GM23338 (cell line): ENCODE results near the gene ACYP2. TPM values are rescaled to one million over a fixed set of nuclear protein-coding genes. Genes with fewer than 3 reads are reported as not detected.

Source experiments
- ATAC-seq: fragments of 200-7000 bp; cut with Tn5 transposase; 3 replicates; pipeline ENCODE4 v1.9.1; 2020
- DNase-seq: peaks from one replicate; pipeline ENCODE4 v3.0.0-alpha.2; 2015; ENCODE audit warnings: low spot score
- H2AFZ ChIP-seq: fragments of 200-600 bp; sonication (generic); 2 replicates; pipeline ENCODE4 v1.8.0; 2016; ENCODE audit warnings: antibody characterized with exemption, mild to moderate bottlenecking, moderate library complexity
- H3F3A ChIP-seq: fragments of 200-600 bp; sonication (generic); replicated peaks from 2 replicates; pipeline ENCODE4 v1.8.0; 2017; ENCODE audit warnings: antibody characterized with exemption, mixed run types, low read depth
- H3K27ac ChIP-seq: fragments of 200-600 bp; sonication (generic); 2 replicates; pipeline ENCODE4 v1.6.1; 2016; ENCODE audit warnings: low read depth
- H3K27me3 ChIP-seq: fragments of 200-600 bp; sonication (generic); 2 replicates; pipeline ENCODE4 v1.8.0; 2016; ENCODE audit warnings: mild to moderate bottlenecking, mixed run types, moderate library complexity; ENCODE audit not compliant: insufficient read depth
- H3K36me3 ChIP-seq: fragments of 200-600 bp; sonication (generic); 2 replicates; pipeline ENCODE4 v1.8.0; 2016; ENCODE audit warnings: mild to moderate bottlenecking; ENCODE audit not compliant: insufficient read depth
- H3K4me1 ChIP-seq: fragments of 200-600 bp; sonication (generic); 2 replicates; pipeline ENCODE4 v1.8.0; 2016; ENCODE audit warnings: mild to moderate bottlenecking, moderate library complexity; ENCODE audit not compliant: insufficient read depth
- H3K4me2 ChIP-seq: fragments of 200-600 bp; sonication (generic); 2 replicates; pipeline ENCODE4 v1.7.1; 2017; ENCODE audit warnings: mixed run types
- H3K4me3 ChIP-seq: fragments of 200-600 bp; sonication (generic); 2 replicates; pipeline ENCODE4 v1.6.1; 2016; ENCODE audit warnings: mixed run types
- H3K79me2 ChIP-seq: fragments of 200-600 bp; sonication (generic); replicated peaks from 2 replicates; pipeline ENCODE4 v1.8.0; 2017; ENCODE audit warnings: mild to moderate bottlenecking; ENCODE audit not compliant: insufficient read depth
- H3K9me2 ChIP-seq: fragments of 200-600 bp; sonication (generic); 2 replicates; pipeline ENCODE4 v1.8.0; 2017; ENCODE audit not compliant: insufficient read depth
- H4K20me1 ChIP-seq: fragments of 200-600 bp; sonication (generic); replicated peaks from 2 replicates; pipeline ENCODE4 v1.8.0; 2017; ENCODE audit warnings: mild to moderate bottlenecking; ENCODE audit not compliant: insufficient read depth
- H3K27ac Mint-ChIP-seq: 2 replicates; pipeline ENCODE4 v1.8.0; 2020; ENCODE audit warnings: inconsistent platforms, mild to moderate bottlenecking, moderate library complexity, mixed read lengths
- H3K27me3 Mint-ChIP-seq: 3 replicates; pipeline ENCODE4 v1.8.0; 2022; ENCODE audit warnings: low read depth, mild to moderate bottlenecking, moderate library complexity, mixed read lengths, inconsistent platforms; ENCODE audit not compliant: insufficient read depth, poor library complexity
- H3K36me3 Mint-ChIP-seq: 3 replicates; pipeline ENCODE4 v1.8.0; 2021; ENCODE audit warnings: low read depth, mild to moderate bottlenecking, inconsistent platforms, moderate library complexity, mixed read lengths
- H3K4me1 Mint-ChIP-seq: 3 replicates; pipeline ENCODE4 v1.8.0; 2020; ENCODE audit warnings: mild to moderate bottlenecking, inconsistent platforms, mixed read lengths
- H3K4me3 Mint-ChIP-seq: 3 replicates; pipeline ENCODE4 v1.8.0; 2021; ENCODE audit warnings: moderate library complexity, mild to moderate bottlenecking, inconsistent platforms, mixed read lengths
- H3K9me3 Mint-ChIP-seq: 3 replicates; pipeline ENCODE4 v1.8.0; 2020; ENCODE audit warnings: moderate library complexity, mild to moderate bottlenecking, inconsistent platforms, mixed read lengths
- ETS1 ChIP-seq: IDR thresholded peaks from 2 replicates; pipeline ENCODE4 v1.6.1; 2016; ENCODE audit warnings: antibody characterized with exemption
- EZH2 ChIP-seq: fragments of 200-600 bp; sonication (generic); IDR thresholded peaks from one replicate; pipeline ENCODE4 v1.8.0; 2017; ENCODE audit warnings: antibody characterized with exemption, mild to moderate bottlenecking, low read depth; ENCODE audit not compliant: unreplicated experiment
- EZH2phosphoT487 ChIP-seq: fragments of 200-600 bp; sonication (generic); IDR thresholded peaks from one replicate; pipeline ENCODE4 v1.8.1; 2018; ENCODE audit warnings: antibody characterized with exemption; ENCODE audit not compliant: unreplicated experiment
- JUNB ChIP-seq: IDR thresholded peaks from one replicate; pipeline ENCODE4 v1.6.1; 2016; ENCODE audit warnings: antibody characterized with exemption; ENCODE audit not compliant: unreplicated experiment
- ZNF114 ChIP-seq: fragments of 250-450 bp; sonication (Bioruptor Pico); IDR thresholded peaks from 2 replicates; pipeline ENCODE4 v1.5.0; 2020; ENCODE audit warnings: mild to moderate bottlenecking, moderate library complexity
- ZNF331 ChIP-seq: fragments of 250-450 bp; sonication (Bioruptor Pico); IDR thresholded peaks from 2 replicates; pipeline ENCODE4 v1.5.0; 2020; ENCODE audit warnings: low read depth, mild to moderate bottlenecking, moderate library complexity
- ZNF462 ChIP-seq: fragments of 250-450 bp; sonication (Bioruptor Pico); IDR thresholded peaks from 2 replicates; pipeline ENCODE4 v1.5.0; 2020; ENCODE audit warnings: mild to moderate bottlenecking, moderate library complexity
- polyA plus RNA-seq: library from polyadenylated mRNA; unstranded; fragments of >200 nt; fragmentation: Nextera tagmentation; extraction: Ambion mirVana; gene quantifications from 2 replicates; pipeline ENCODE4 v1.2.1, GENCODE V29; 2016
- total RNA-seq: library from RNA; depleted of rRNA; stranded (reverse); fragments of >200 nt; shearing (Covaris generic); gene quantifications from 2 replicates; pipeline ENCODE4 v1.2.3, GENCODE V29; 2014

The ACYP2 gene
- total and polyA plus RNA-seq, 2 experiments from 2014 or later, result 2.3 to 15.5 TPM

DNA sequence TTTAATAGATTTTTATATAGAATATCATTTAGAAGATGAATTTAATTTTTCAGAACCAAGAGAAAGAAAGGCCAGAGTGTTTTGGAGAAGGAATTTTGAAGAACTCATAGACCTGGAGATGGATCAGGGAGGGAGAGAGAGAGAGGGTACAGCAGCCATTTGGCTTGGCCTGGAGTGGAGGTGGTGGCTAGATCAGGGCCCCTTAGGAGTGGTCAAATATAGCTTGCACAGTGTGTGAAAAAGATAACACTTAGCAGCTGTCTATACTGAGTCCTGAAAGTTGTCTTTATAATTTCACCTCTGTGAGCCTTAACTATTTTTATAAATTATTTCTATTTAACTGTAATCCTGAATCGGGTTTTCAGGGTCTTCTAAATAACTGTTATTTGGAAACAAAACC lies 38.8 kb upstream of the ACYP2 start (continued):
- TF ChIP-seq ZNF462 (CRISPR knock-in tag), result no peak
- TF ChIP-seq ETS1, result no peak
- TF ChIP-seq ZNF114 (CRISPR knock-in tag), result no peak

GRCh38 chr2:54077088-54077900 lies 38.1 kb upstream of the ACYP2 start:
- Histone ChIP-seq H2AFZ (no peak overlapping the region), H4K20me1 (no peaks in the 10 kb centered on the region), H3K4me1 (no peaks in the 10 kb centered on the region), H3K4me3 (no peak overlapping the region), H3K79me2 (no peaks in the 10 kb centered on the region), H3K27me3 (no peaks in the 10 kb centered on the region), H3K27ac (no peak overlapping the region), H3K9me2 (peaks cover 3% of the 10 kb centered on the region; the same call in 1 of the 2 replicates), H3K4me2 (no peak overlapping the region), H3F3A (no peaks in the 10 kb centered on the region), H3K36me3 (no peaks in the 10 kb centered on the region)
- Mint-ChIP-seq H3K27ac (no peak overlapping the region), H3K4me3 (no peak overlapping the region), H3K4me1 (no peaks in the 10 kb centered on the region), H3K9me3 (no peaks in the 10 kb centered on the region), H3K36me3 (no peaks in the 10 kb centered on the region), H3K27me3 (no peaks in the 10 kb centered on the region)
- no peak for ATAC-seq
- no peak for DNase-seq
- TF ChIP-seq ZNF331 (CRISPR knock-in tag) (no peak), ZNF462 (CRISPR knock-in tag) (no peak), EZH2phosphoT487 (no peak), ZNF114 (CRISPR knock-in tag) (no peak), JUNB (no peak), EZH2 (no peak)
